SK-N-SH (cell line): Measurements from ENCODE around the gene UBR3. TPM values are rescaled to one million over a fixed set of nuclear protein-coding genes. Genes with fewer than 3 reads are reported as not detected.

Source experiments
- CTCF ChIA-PET: fragments of 300-600, 350-600 bp; formaldehyde crosslinking; extraction: SDS; loops from one replicate; lab custom pipeline; 2021; lab: Yijun Ruan, JAX
- POLR2A ChIA-PET: fragments of 350-600 bp; sonication (Branson Sonifier 250); formaldehyde crosslinking; extraction: SDS; loops from one replicate; lab custom pipeline; 2020; ENCODE audit warnings: antibody characterized with exemption, inconsistent platforms; lab: Yijun Ruan, JAX
- DNase-seq: peaks from one replicate; pipeline ENCODE4 v3.0.0; 2012
- H2AFZ ChIP-seq: fragments of 200-600 bp; sonication (generic); 2 replicates; pipeline ENCODE4 v1.8.1; 2016; ENCODE audit warnings: antibody characterized with exemption, mild to moderate bottlenecking, low read depth
- H3F3A ChIP-seq: fragments of 200-600 bp; sonication (generic); replicated peaks from 2 replicates; pipeline ENCODE3; 2016; ENCODE audit warnings: antibody characterized with exemption, mild to moderate bottlenecking; ENCODE audit not compliant: insufficient read depth
- H3K27ac ChIP-seq, 2 experiments: fragments of 200-500 bp in 1 of 2; fragments of 200-600 bp in 1 of 2; sonication (Bioruptor generic) in 1 of 2; sonication (generic), shearing (Covaris generic) in 1 of 2; 2 replicates each; pipeline versions ENCODE4 v1.5.1 to v1.6.1; 2014 to 2016; ENCODE audit warnings: low read depth in 2 of 2, inconsistent platforms in 1 of 2, low read length in 1 of 2, mild to moderate bottlenecking in 1 of 2, mixed read lengths in 1 of 2
- H3K27me3 ChIP-seq: fragments of 200-600 bp; sonication (generic), shearing (Covaris generic); 2 replicates; pipeline ENCODE4 v1.6.1; 2016; ENCODE audit warnings: mixed run types; ENCODE audit not compliant: insufficient read depth
- H3K36me3 ChIP-seq, 2 experiments: fragments of 200-500 bp in 1 of 2; fragments of 200-600 bp in 1 of 2; sonication (Bioruptor generic) in 1 of 2; sonication (generic) in 1 of 2; replicated peaks in 1 of 2; 2 replicates each; pipeline versions ENCODE3 to v1.5.1; 2014 to 2016; ENCODE audit warnings: low read length in 1 of 2, mild to moderate bottlenecking in 1 of 2; ENCODE audit not compliant: insufficient read depth in 2 of 2, control insufficient read depth in 1 of 2
- H3K4me1 ChIP-seq, 2 experiments: fragments of 200-500 bp in 1 of 2; fragments of 200-600 bp in 1 of 2; sonication (Bioruptor generic) in 1 of 2; sonication (generic), shearing (Covaris generic) in 1 of 2; 2 replicates each; pipeline versions ENCODE4 v1.5.1 to v1.6.1; 2014 to 2016; ENCODE audit warnings: low read depth in 1 of 2, low read length in 1 of 2, mixed run types in 1 of 2; ENCODE audit not compliant: insufficient read depth in 2 of 2, control insufficient read depth in 1 of 2
- H3K4me2 ChIP-seq: fragments of 200-600 bp; sonication (generic), shearing (Covaris generic); 2 replicates; pipeline ENCODE4 v1.6.1; 2017; ENCODE audit warnings: mixed run types
- H3K4me3 ChIP-seq, 2 experiments: fragments of 200-500 bp in 1 of 2; fragments of 200-600 bp in 1 of 2; sonication (Bioruptor generic) in 1 of 2; sonication (generic), shearing (Covaris generic) in 1 of 2; 2 replicates each; pipeline versions ENCODE4 v1.5.1 to v1.8.1; 2014 to 2016; ENCODE audit warnings: low read depth in 2 of 2, inconsistent platforms in 1 of 2, low read length in 1 of 2, mild to moderate bottlenecking in 1 of 2, mixed read lengths in 1 of 2, moderate library complexity in 1 of 2
- H3K79me2 ChIP-seq: fragments of 200-600 bp; sonication (generic); 2 replicates; pipeline ENCODE4 v1.8.1; 2017; ENCODE audit warnings: mild to moderate bottlenecking; ENCODE audit not compliant: insufficient read depth
- H3K9ac ChIP-seq: fragments of 200-600 bp; sonication (generic); 2 replicates; pipeline ENCODE4 v1.6.1; 2017; ENCODE audit warnings: mixed run types
- H3K9me2 ChIP-seq: fragments of 200-600 bp; sonication (generic); 2 replicates; pipeline ENCODE4 v1.6.1; 2017; ENCODE audit warnings: mixed run types
- H3K9me3 ChIP-seq: fragments of 200-600 bp; sonication (generic); 2 replicates; pipeline ENCODE4 v1.6.1; 2017; ENCODE audit warnings: mixed run types, mild to moderate bottlenecking, moderate library complexity
- H4K20me1 ChIP-seq: fragments of 200-600 bp; sonication (generic); 2 replicates; pipeline ENCODE4 v1.6.1; 2017; ENCODE audit warnings: mild to moderate bottlenecking, mixed run types; ENCODE audit not compliant: insufficient read depth
- EZH2phosphoT487 ChIP-seq: fragments of 200-600 bp; sonication (generic); IDR thresholded peaks from 2 replicates; pipeline ENCODE4 v1.6.1; 2017; ENCODE audit warnings: low read depth, mixed run types, mild to moderate bottlenecking, antibody characterized with exemption, moderate library complexity, borderline replicate concordance
- FOXJ3 ChIP-seq: sonication (generic); formaldehyde crosslinking; IDR thresholded peaks from 2 replicates; pipeline ENCODE4 v1.5.1; 2020; ENCODE audit warnings: mild to moderate bottlenecking, missing genetic modification reagents
- GATA2 ChIP-seq: sonication (generic); formaldehyde crosslinking; IDR thresholded peaks from 2 replicates; pipeline ENCODE4 v1.5.0; 2020; ENCODE audit warnings: mild to moderate bottlenecking, missing genetic modification reagents
- MEF2A ChIP-seq: IDR thresholded peaks from 2 replicates; pipeline ENCODE4 v1.4.0; 2012; ENCODE audit warnings: low read depth, borderline replicate concordance
- NFIC ChIP-seq: IDR thresholded peaks from 2 replicates; pipeline ENCODE4 v1.4.0; 2012; ENCODE audit warnings: borderline replicate concordance
- NRF1 ChIP-seq: IDR thresholded peaks from 2 replicates; pipeline ENCODE4 v1.6.1; 2012; ENCODE audit warnings: low read depth, mild to moderate bottlenecking, low read length
- RAD21 ChIP-seq: IDR thresholded peaks from 2 replicates; pipeline ENCODE4 v1.6.1; 2012; ENCODE audit warnings: mild to moderate bottlenecking, low read length
- RCOR1 ChIP-seq: fragments of 150-350 bp; IDR thresholded peaks from 2 replicates; pipeline ENCODE4 v1.6.1; 2017; ENCODE audit warnings: antibody characterized with exemption, low read length
- SIN3A ChIP-seq: IDR thresholded peaks from 2 replicates; pipeline ENCODE4 v1.6.1; 2012; ENCODE audit warnings: low read depth, mild to moderate bottlenecking, low read length, moderate library complexity, borderline replicate concordance
- SMC3 ChIP-seq: IDR thresholded peaks from 2 replicates; pipeline ENCODE4 v1.6.1; 2012; ENCODE audit warnings: low read depth, low read length, improper control_type of control experiment
- YY1 ChIP-seq: IDR thresholded peaks from 2 replicates; pipeline ENCODE4 v1.4.0; 2012; ENCODE audit warnings: low read depth, mild to moderate bottlenecking
- WGBS: methylation state at CpG from one replicate; pipeline ENCODE4 v1.1.6; 2017; ENCODE audit warnings: low lambda C conversion rate; 5-methylcytosine and 5-hydroxymethylcytosine counted together
- polyA plus RNA-seq, 3 experiments: library from polyadenylated mRNA; depleted of rRNA; stranded (reverse); fragments of >200 nt; gene quantifications; 2 replicates each; pipeline ENCODE4 v1.2.3, GENCODE V29; 2012
- TF ChIP-seq, protein P1 (sequence below): IDR thresholded peaks from 2 replicates; pipeline ENCODE4 v1.4.0; 2012; ENCODE audit warnings: low read depth, borderline replicate concordance
- TF ChIP-seq, protein P2 (sequence below): fragments of 150-350 bp; IDR thresholded peaks from 2 replicates; pipeline ENCODE4 v1.6.1; 2016; ENCODE audit warnings: mild to moderate bottlenecking, low read depth, low read length
- TF ChIP-seq, protein P3 (sequence below): IDR thresholded peaks from 2 replicates; pipeline ENCODE4 v1.4.0; 2012; ENCODE audit warnings: low read depth
- TF ChIP-seq, protein P4 (sequence below): fragments of 150-350 bp; IDR thresholded peaks from 2 replicates; pipeline ENCODE4 v1.6.1; 2017; ENCODE audit warnings: antibody characterized with exemption, low read length, low read depth, borderline replicate concordance
- TF ChIP-seq, protein P5 (sequence below): IDR thresholded peaks from 2 replicates; pipeline ENCODE4; 2012
- TF ChIP-seq, protein P6 (sequence below): IDR thresholded peaks from 2 replicates; pipeline ENCODE4 v1.4.0; 2012; ENCODE audit warnings: low read depth, borderline replicate concordance

The UBR3 gene
- polyA plus RNA-seq, 1 of the 3 experiments (the other 2 are of a cell fraction), result 5.2 TPM

DNA sequence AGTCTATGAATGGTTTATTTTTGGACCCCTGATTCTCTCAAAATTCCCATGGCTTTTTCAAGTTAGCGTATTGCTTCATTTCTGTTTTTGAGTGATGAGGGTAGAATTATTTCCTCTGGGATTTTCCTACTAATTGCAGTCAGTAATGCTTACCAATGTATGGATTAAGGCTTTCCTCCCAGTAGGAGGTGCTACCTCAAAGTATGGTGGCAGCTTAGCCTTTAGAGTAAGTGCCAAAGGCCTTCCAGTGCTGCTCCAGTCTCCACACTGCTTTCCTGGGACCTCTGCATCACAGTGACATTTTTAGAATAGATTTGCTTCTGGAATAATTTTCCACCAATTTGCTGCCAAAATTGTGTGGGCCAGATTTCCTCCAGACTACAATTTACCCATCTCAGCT lies 44.7 kb upstream of the UBR3 start:
- no peak for DNase-seq
- Histone ChIP-seq H3K27ac (no peak overlapping the region), H3K36me3 (no peaks in the 10 kb centered on the region), H3K9me3 (no peaks in the 10 kb centered on the region), H4K20me1 (no peaks in the 10 kb centered on the region), H3K9ac (no peak overlapping the region), H3K79me2 (no peaks in the 10 kb centered on the region), H3K4me2 (no peak overlapping the region), H3K4me1 (no peaks in the 10 kb centered on the region), H3F3A (peaks cover 4% of the 10 kb centered on the region), H2AFZ (no peak overlapping the region), H3K4me3 (no peak overlapping the region), H3K27me3 (no peaks in the 10 kb centered on the region), H3K9me2 (no peaks in the 10 kb centered on the region)
- CTCF ChIA-PET, result interaction anchor here (0.7 to 1.2 kb wide), 3 partner anchors 9 to 146 kb away, joined by 3 to 4 read pairs (median 4); no protein-coding TSS in a partner anchor
- TF ChIP-seq FOXJ3 (no peak), YY1 (no peak), NFIC (no peak), GATA2 (CRISPR knock-in tag) (no peak), SIN3A (no peak), NRF1 (no peak), RAD21 (no peak), EZH2phosphoT487 (no peak), MEF2A (no peak), RCOR1 (no peak), SMC3 (no peak)
- TF ChIP-seq, protein P1, sequence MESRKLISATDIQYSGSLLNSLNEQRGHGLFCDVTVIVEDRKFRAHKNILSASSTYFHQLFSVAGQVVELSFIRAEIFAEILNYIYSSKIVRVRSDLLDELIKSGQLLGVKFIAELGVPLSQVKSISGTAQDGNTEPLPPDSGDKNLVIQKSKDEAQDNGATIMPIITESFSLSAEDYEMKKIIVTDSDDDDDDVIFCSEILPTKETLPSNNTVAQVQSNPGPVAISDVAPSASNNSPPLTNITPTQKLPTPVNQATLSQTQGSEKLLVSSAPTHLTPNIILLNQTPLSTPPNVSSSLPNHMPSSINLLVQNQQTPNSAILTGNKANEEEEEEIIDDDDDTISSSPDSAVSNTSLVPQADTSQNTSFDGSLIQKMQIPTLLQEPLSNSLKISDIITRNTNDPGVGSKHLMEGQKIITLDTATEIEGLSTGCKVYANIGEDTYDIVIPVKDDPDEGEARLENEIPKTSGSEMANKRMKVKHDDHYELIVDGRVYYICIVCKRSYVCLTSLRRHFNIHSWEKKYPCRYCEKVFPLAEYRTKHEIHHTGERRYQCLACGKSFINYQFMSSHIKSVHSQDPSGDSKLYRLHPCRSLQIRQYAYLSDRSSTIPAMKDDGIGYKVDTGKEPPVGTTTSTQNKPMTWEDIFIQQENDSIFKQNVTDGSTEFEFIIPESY, result no peak
- TF ChIP-seq, protein P2, sequence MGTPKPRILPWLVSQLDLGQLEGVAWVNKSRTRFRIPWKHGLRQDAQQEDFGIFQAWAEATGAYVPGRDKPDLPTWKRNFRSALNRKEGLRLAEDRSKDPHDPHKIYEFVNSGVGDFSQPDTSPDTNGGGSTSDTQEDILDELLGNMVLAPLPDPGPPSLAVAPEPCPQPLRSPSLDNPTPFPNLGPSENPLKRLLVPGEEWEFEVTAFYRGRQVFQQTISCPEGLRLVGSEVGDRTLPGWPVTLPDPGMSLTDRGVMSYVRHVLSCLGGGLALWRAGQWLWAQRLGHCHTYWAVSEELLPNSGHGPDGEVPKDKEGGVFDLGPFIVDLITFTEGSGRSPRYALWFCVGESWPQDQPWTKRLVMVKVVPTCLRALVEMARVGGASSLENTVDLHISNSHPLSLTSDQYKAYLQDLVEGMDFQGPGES, result no peak
- TF ChIP-seq, protein P3, sequence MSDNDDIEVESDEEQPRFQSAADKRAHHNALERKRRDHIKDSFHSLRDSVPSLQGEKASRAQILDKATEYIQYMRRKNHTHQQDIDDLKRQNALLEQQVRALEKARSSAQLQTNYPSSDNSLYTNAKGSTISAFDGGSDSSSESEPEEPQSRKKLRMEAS, result no peak
- TF ChIP-seq, protein P4, sequence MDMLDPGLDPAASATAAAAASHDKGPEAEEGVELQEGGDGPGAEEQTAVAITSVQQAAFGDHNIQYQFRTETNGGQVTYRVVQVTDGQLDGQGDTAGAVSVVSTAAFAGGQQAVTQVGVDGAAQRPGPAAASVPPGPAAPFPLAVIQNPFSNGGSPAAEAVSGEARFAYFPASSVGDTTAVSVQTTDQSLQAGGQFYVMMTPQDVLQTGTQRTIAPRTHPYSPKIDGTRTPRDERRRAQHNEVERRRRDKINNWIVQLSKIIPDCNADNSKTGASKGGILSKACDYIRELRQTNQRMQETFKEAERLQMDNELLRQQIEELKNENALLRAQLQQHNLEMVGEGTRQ, result no peak
- TF ChIP-seq, protein P5, sequence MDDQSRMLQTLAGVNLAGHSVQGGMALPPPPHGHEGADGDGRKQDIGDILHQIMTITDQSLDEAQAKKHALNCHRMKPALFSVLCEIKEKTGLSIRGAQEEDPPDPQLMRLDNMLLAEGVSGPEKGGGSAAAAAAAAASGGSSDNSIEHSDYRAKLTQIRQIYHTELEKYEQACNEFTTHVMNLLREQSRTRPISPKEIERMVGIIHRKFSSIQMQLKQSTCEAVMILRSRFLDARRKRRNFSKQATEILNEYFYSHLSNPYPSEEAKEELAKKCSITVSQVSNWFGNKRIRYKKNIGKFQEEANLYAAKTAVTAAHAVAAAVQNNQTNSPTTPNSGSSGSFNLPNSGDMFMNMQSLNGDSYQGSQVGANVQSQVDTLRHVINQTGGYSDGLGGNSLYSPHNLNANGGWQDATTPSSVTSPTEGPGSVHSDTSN, result no peak
- TF ChIP-seq, protein P6, sequence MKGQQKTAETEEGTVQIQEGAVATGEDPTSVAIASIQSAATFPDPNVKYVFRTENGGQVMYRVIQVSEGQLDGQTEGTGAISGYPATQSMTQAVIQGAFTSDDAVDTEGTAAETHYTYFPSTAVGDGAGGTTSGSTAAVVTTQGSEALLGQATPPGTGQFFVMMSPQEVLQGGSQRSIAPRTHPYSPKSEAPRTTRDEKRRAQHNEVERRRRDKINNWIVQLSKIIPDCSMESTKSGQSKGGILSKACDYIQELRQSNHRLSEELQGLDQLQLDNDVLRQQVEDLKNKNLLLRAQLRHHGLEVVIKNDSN, result no peak
- WGBS, result 100% methylated on average over 1 of the region's 1 CpG
- POLR2A ChIA-PET, result interaction anchor here (1.0 kb wide), 1 partner anchor 16 kb away, joined by 3 read pairs; the partner anchor contains the start of gene SSB
